Stomach (tissue), 9 donors: ENCODE measurements around the gene NVL. TPM values are rescaled to one million over a fixed set of nuclear protein-coding genes. Genes with fewer than 3 reads are reported as not detected.

Experiments
- DNase-seq, 2 donors: peaks; one replicate each; pipeline versions ENCODE4 v3.0.0 to v3.0.0-alpha.2; 2013 to 2019
- H3K27ac ChIP-seq, 5 donors: fragments of 200-600 bp in 4 of 5; sonication (generic) in 4 of 5; one replicate each; pipeline ENCODE4 v1.5.1; 2013 to 2019; ENCODE audit warnings: mild to moderate bottlenecking in 1 of 5, moderate library complexity in 1 of 5
- H3K27me3 ChIP-seq, 3 donors: fragments of 200-600 bp; sonication (generic); one replicate each; pipeline ENCODE4 v1.5.1; 2017 to 2019; ENCODE audit warnings: mixed run types in 1 of 3
- H3K36me3 ChIP-seq, 4 donors: fragments of 200-600 bp; sonication (generic); 1 replicate in 3 of 4; 2 replicates in 1 of 4; pipeline ENCODE4 v1.5.1; 2016 to 2019
- H3K4me1 ChIP-seq, 4 donors: fragments of 200-600 bp; sonication (generic); one replicate each; pipeline ENCODE4 v1.5.1; 2016 to 2019
- H3K4me3 ChIP-seq, 4 donors: fragments of 200-600 bp; sonication (generic) in 3 of 4; one replicate each; pipeline ENCODE4 v1.5.1; 2016 to 2019; ENCODE audit warnings: mild to moderate bottlenecking in 1 of 4
- H3K9me3 ChIP-seq, 4 donors: fragments of 200-600 bp; sonication (generic); one replicate each; pipeline ENCODE4 v1.5.1; 2016 to 2019
- EP300 ChIP-seq: sonication (generic); formaldehyde crosslinking; IDR thresholded peaks from one replicate; pipeline ENCODE4 v1.6.1; 2017; ENCODE audit warnings: antibody characterized with exemption
- POLR2A ChIP-seq, 4 donors: fragments of 450-650 bp; IDR thresholded peaks; one replicate each; pipeline ENCODE4 v1.6.1; 2016; ENCODE audit warnings: antibody characterized with exemption in 4 of 4, control low read depth in 2 of 4, mild to moderate bottlenecking in 1 of 4, moderate library complexity in 1 of 4
- POLR2AphosphoS5 ChIP-seq, 3 donors: sonication (generic); formaldehyde crosslinking; IDR thresholded peaks; one replicate each; pipeline ENCODE4 v1.6.1; 2016; ENCODE audit warnings: antibody characterized with exemption in 3 of 3
- WGBS, 5 donors: extraction: QIAGEN DNeasy Blood & Tissue Kit in 3 of 5; methylation state at CpG; one replicate each; pipeline versions ENCODE4 v1.1.5 to v1.1.7; 2013 to 2018; 5-methylcytosine and 5-hydroxymethylcytosine counted together
- intact Hi-C: fragments of 100-400 bp; cut with DNase I; formaldehyde crosslinking; loops from one replicate; pipeline ENCODE4 v1.15.1; 2023; ENCODE audit warnings: low total_unique reads
- polyA plus RNA-seq, 3 donors: library from polyadenylated mRNA; stranded (reverse); fragments of 200-250 nt; gene quantifications; one replicate each; pipeline ENCODE4 v1.2.3, GENCODE V29; 2013
- total RNA-seq, 5 donors: library from RNA; depleted of rRNA; stranded (reverse); fragments of >200 nt; gene quantifications; one replicate each; pipeline versions ENCODE4 v1.1.0 to v1.2.3, GENCODE V29; 2014 to 2016
- TF ChIP-seq, protein P1 (sequence below), 7 experiments: fragments of 450-650 bp in 4 of 7; fragments of 200-600 bp in 3 of 7; sonication (generic) in 3 of 7; IDR thresholded peaks; one replicate each; pipeline ENCODE4 v1.5.1; 2016 to 2019; ENCODE audit warnings: antibody characterized with exemption in 7 of 7, control low read depth in 2 of 7, mild to moderate bottlenecking in 1 of 7
- donor health status: healthy with polysubstance abuse.
- donor health status: Bipolar disorder and iron deficiency.
- donor health status: healthy.

The NVL gene
- total and polyA plus RNA-seq, 8 donors, result 17.4 to 50.9 (median 33.2) TPM

- Histone ChIP-seq H3K27me3 (no peaks in the 10 kb centered on the region), H3K36me3 (peaks cover 30 to 100% (median 99%) of the 10 kb centered on the region in 4 donors), H3K4me1 (peaks cover 0 to 20% (median 6%) of the 10 kb centered on the region in 4 donors), H3K4me3 (no peak overlapping the region), H3K27ac (no peak overlapping the region), H3K9me3 (no peaks in the 10 kb centered on the region)
- TF ChIP-seq, protein P1, sequence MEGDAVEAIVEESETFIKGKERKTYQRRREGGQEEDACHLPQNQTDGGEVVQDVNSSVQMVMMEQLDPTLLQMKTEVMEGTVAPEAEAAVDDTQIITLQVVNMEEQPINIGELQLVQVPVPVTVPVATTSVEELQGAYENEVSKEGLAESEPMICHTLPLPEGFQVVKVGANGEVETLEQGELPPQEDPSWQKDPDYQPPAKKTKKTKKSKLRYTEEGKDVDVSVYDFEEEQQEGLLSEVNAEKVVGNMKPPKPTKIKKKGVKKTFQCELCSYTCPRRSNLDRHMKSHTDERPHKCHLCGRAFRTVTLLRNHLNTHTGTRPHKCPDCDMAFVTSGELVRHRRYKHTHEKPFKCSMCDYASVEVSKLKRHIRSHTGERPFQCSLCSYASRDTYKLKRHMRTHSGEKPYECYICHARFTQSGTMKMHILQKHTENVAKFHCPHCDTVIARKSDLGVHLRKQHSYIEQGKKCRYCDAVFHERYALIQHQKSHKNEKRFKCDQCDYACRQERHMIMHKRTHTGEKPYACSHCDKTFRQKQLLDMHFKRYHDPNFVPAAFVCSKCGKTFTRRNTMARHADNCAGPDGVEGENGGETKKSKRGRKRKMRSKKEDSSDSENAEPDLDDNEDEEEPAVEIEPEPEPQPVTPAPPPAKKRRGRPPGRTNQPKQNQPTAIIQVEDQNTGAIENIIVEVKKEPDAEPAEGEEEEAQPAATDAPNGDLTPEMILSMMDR (IDR thresholded peaks at IDR 0.05), result no peak
- TF ChIP-seq EP300 (no peak), POLR2AphosphoS5 (IDR thresholded peaks at IDR 0.05) (no peak), POLR2A (IDR thresholded peaks at IDR 0.05) (no peak)
- WGBS, 5 donors, result 92 to 96% (median 94%) methylated on average over 5 of the region's 5 CpGs
- no peak for DNase-seq
- intact Hi-C loops, result no loop called here
Measured at GRCh38 chr1:224373008-224373590, 43.1 kb upstream of the NVL start.

- Histone ChIP-seq H3K4me1 (peaks cover 0 to 8% (median 0%) of the 10 kb centered on the region in 4 donors), H3K36me3 (peaks cover 41 to 96% (median 80%) of the 10 kb centered on the region in 4 donors), H3K27ac (no peak overlapping the region), H3K4me3 (no peak overlapping the region), H3K27me3 (no peaks in the 10 kb centered on the region), H3K9me3 (no peaks in the 10 kb centered on the region)
- TF ChIP-seq, protein P1 (IDR thresholded peaks at IDR 0.05), result no peak
- TF ChIP-seq EP300 (no peak), POLR2A (IDR thresholded peaks at IDR 0.05) (no peak), POLR2AphosphoS5 (IDR thresholded peaks at IDR 0.05) (no peak)
- DNase-seq, result no peak
- intact Hi-C loops, result no loop called here
- 71 to 86% (median 83%) methylated on average over 5 of the region's 5 CpGs for WGBS, 5 donors
Measured at GRCh38 chr1:224368409-224368808, 38.4 kb upstream of the NVL start.

GRCh38 chr1:224359207-224359606 lies 29.2 kb upstream of the NVL start:
- H3K27me3 ChIP-seq, result no peaks in the 10 kb centered on the region
- peaks cover 0 to 4% (median under 1%) of the 10 kb centered on the region in 4 donors for H3K36me3 ChIP-seq
- no peaks in the 10 kb centered on the region for H3K9me3 ChIP-seq
- intact Hi-C loops, result no loop called here
- 77 to 86% (median 79%) methylated on average over 3 of the region's 3 CpGs for WGBS, 5 donors
- H3K27ac ChIP-seq, result no peak overlapping the region
- no peak overlapping the region for H3K4me3 ChIP-seq
- no peak for DNase-seq
- TF ChIP-seq EP300 (no peak), POLR2AphosphoS5 (IDR thresholded peaks at IDR 0.05) (no peak), POLR2A (IDR thresholded peaks at IDR 0.05) (no peak)
- TF ChIP-seq, protein P1 (IDR thresholded peaks at IDR 0.05), result no peak
- H3K4me1 ChIP-seq, result peaks cover 14 to 36% (median 28%) of the 10 kb centered on the region in 4 donors

GRCh38 chr1:224358237-224358636 lies 28.3 kb upstream of the NVL start:
- Histone ChIP-seq H3K9me3 (no peaks in the 10 kb centered on the region), H3K4me3 (peak overlapping the region in 2 of 4 donors; percentile 96 to 98), H3K36me3 (no peaks in the 10 kb centered on the region), H3K27ac (peak overlapping the region in 3 of 5 donors; percentile 92 to 97 (median 95)), H3K27me3 (no peaks in the 10 kb centered on the region), H3K4me1 (peaks cover 14 to 36% (median 28%) of the 10 kb centered on the region in 4 donors)
- intact Hi-C loops, result no loop called here
- WGBS, 5 donors, result 35 to 51% (median 38%) methylated on average over 4 of the region's 4 CpGs
- TF ChIP-seq, protein P1 (IDR thresholded peaks at IDR 0.05), result no peak
- TF ChIP-seq POLR2AphosphoS5 (IDR thresholded peaks at IDR 0.05) (no peak), EP300 (no peak), POLR2A (IDR thresholded peaks at IDR 0.05) (no peak)
- DNase-seq, result no peak
